ENCODE results near the gene SYNGAP1.

GRCh38 chr6:33488339-33488738 is 68.5 kb downstream of the SYNGAP1 start:
- TF ChIP-seq CTCF (IDR thresholded peaks at IDR 0.05; ENCODE audit: insufficient read depth, low read depth, low read length) (no peak), EZH2 (IDR thresholded peaks at IDR 0.05; ENCODE audit: insufficient read depth, low read length) (no peak)
